Activated T-helper 1 cell treated with anti-CD3 and anti-CD28 coated beads, Interleukin-12 subunit alpha, Interleukin-12 subunit beta, Interleukin-2, Interleukin-4 antibody, amounts not matched to agents 30 ng/mL and 10 ng/mL and 1 ng/mL, durations not matched to agents 14 hours and 24 hours and 36 hours (primary cell): Measurements from ENCODE around the gene CBX2. TPM values are rescaled to one million over a fixed set of nuclear protein-coding genes. Genes with fewer than 3 reads are reported as not detected.

Experiments used
- DNase-seq: peaks from one replicate; pipeline ENCODE4 v3.0.0; 2021; ENCODE audit warnings: low spot score
- H3K27ac Mint-ChIP-seq: one replicate; pipeline ENCODE4 v1.8.0; 2021; ENCODE audit warnings: mild to moderate bottlenecking, mixed read lengths
- H3K27me3 Mint-ChIP-seq: one replicate; pipeline ENCODE4 v1.8.0; 2022; ENCODE audit warnings: mild to moderate bottlenecking, moderate library complexity, mixed read lengths; ENCODE audit not compliant: insufficient read depth
- H3K36me3 Mint-ChIP-seq: one replicate; pipeline ENCODE4 v1.8.0; 2021; ENCODE audit warnings: low read depth, mixed read lengths
- H3K4me1 Mint-ChIP-seq: one replicate; pipeline ENCODE4 v1.8.0; 2021; ENCODE audit warnings: low read depth, mixed read lengths
- H3K4me3 Mint-ChIP-seq: one replicate; pipeline ENCODE4 v1.8.0; 2021; ENCODE audit warnings: mild to moderate bottlenecking, moderate library complexity, mixed read lengths
- H3K9me3 Mint-ChIP-seq: one replicate; pipeline ENCODE4 v1.8.0; 2021; ENCODE audit warnings: mixed read lengths
- intact Hi-C: fragments of 100-400 bp; cut with micrococcal nuclease; formaldehyde crosslinking; loops from one replicate; pipeline ENCODE4 v1.15.1; 2024
- total RNA-seq: library from RNA; stranded (reverse); gene quantifications from 2 replicates; pipeline ENCODE4 v1.2.3, GENCODE V29; 2022

CBX2 gene
- total RNA-seq, result 4.7 and 5.1 TPM in 2 replicates

GRCh38 chr17:79777894-79778503 lies at the start of gene CBX2:
Gene CBX2 (plus strand): TSS chr17:79778148. CDS start chr17:79778236, 88 bp downstream.
- Mint-ChIP-seq H3K27ac (peak within 1 kb of the TSS; percentile 87), H3K4me3 (peak within 1 kb of the TSS; percentile 84), H3K9me3 (no peaks in the 10 kb centered on the region), H3K36me3 (peaks cover 5% of the 10 kb centered on the region), H3K27me3 (peaks cover 59% of the 10 kb centered on the region), H3K4me1 (peaks cover 12% of the 10 kb centered on the region)
- intact Hi-C loops, result loop anchor here (2.0 to 10.0 kb wide), 3 partner anchors 19 to 367 kb away; partner anchors contain the start of genes CBX8 and EIF4A3
- peak; percentile 78 for DNase-seq

DNA sequence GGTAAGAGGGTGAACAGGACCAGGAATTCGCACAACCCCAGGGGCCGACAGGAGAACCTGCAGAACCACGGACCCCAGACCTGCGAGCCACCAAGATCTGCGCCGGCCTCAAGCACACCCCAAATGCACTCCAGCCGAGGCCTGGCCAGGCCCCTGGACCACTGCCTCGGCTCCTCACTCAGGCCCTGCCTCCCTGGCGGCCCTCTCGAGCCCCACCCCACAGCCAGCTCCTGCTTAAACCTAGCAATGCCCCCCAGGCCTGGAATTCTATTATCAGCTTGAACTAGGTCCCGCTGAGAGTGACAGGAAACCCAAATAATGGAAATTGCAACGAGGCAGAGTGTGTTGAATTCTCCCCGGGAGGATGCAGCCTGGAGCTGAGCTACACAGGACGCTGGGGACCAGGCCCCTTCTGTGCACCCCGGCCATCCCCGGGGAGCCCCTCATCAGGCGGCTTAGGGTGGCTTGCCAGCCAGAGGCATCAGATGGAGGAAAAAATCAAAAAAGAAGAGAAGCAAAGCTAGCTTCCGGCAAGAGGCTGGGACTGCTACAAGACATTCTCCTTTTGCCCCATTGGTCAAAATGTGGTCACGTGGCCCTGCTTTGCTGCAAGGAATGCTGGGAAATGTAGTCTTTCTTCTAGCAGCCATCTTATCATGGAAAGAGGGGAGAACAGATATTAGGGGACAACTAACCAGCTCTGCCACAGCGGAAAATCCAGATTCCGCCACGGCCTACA lies 49.6 kb upstream of the CBX2 start:
- H3K27ac Mint-ChIP-seq, result peak overlapping the region; percentile 70
- intact Hi-C loops, result loop anchor here (1.0 to 5.0 kb wide), 2 partner anchors 14 to 264 kb away; no protein-coding TSS in a partner anchor
- DNase-seq, result peak; percentile 78
- H3K36me3 Mint-ChIP-seq, result no peaks in the 10 kb centered on the region
- peak overlapping the region; percentile 53 for H3K4me3 Mint-ChIP-seq
- H3K27me3 Mint-ChIP-seq, result no peaks in the 10 kb centered on the region
- peaks cover 6% of the 10 kb centered on the region for H3K4me1 Mint-ChIP-seq
- H3K9me3 Mint-ChIP-seq, result no peaks in the 10 kb centered on the region

GRCh38 chr17:79728908-79729471 lies 49.0 kb upstream of the CBX2 start:
- H3K36me3 Mint-ChIP-seq, result no peaks in the 10 kb centered on the region
- intact Hi-C loops, result loop anchor here (1.0 to 5.0 kb wide), 2 partner anchors 13 to 263 kb away; no protein-coding TSS in a partner anchor
- H3K27ac Mint-ChIP-seq, result no peak overlapping the region
- no peaks in the 10 kb centered on the region for H3K27me3 Mint-ChIP-seq
- H3K4me3 Mint-ChIP-seq, result no peak overlapping the region
- H3K9me3 Mint-ChIP-seq, result no peaks in the 10 kb centered on the region
- H3K4me1 Mint-ChIP-seq, result peaks cover 9% of the 10 kb centered on the region
- DNase-seq, result no peak

GRCh38 chr17:79729761-79730160 lies 48.2 kb upstream of the CBX2 start:
- Mint-ChIP-seq H3K9me3 (no peaks in the 10 kb centered on the region), H3K4me3 (no peak overlapping the region), H3K4me1 (peaks cover 9% of the 10 kb centered on the region), H3K36me3 (no peaks in the 10 kb centered on the region), H3K27ac (no peak overlapping the region), H3K27me3 (no peaks in the 10 kb centered on the region)
- no peak for DNase-seq
- intact Hi-C loops, result loop anchor here (5.0 kb wide), 1 partner anchor 263 kb away; no protein-coding TSS in a partner anchor

- no peaks in the 10 kb centered on the region for H3K27me3 Mint-ChIP-seq
- no peaks in the 10 kb centered on the region for H3K36me3 Mint-ChIP-seq
- no peak for DNase-seq
- H3K4me1 Mint-ChIP-seq, result peaks cover 9% of the 10 kb centered on the region
- no peak overlapping the region for H3K4me3 Mint-ChIP-seq
- H3K9me3 Mint-ChIP-seq, result no peaks in the 10 kb centered on the region
- no peak overlapping the region for H3K27ac Mint-ChIP-seq
- intact Hi-C loops, result no loop called here
Measured at GRCh38 chr17:79730437-79730768, 47.5 kb upstream of the CBX2 start.

- no peaks in the 10 kb centered on the region for H3K27me3 Mint-ChIP-seq
- no peaks in the 10 kb centered on the region for H3K36me3 Mint-ChIP-seq
- H3K9me3 Mint-ChIP-seq, result no peaks in the 10 kb centered on the region
- H3K27ac Mint-ChIP-seq, result no peak within 1 kb of the TSS
- no peak within 1 kb of the TSS for H3K4me3 Mint-ChIP-seq
- intact Hi-C loops, result no loop called here
- no peak for DNase-seq
- H3K4me1 Mint-ChIP-seq, result peaks cover 9% of the 10 kb centered on the region
Measured at GRCh38 chr17:79730769-79731483, 47.0 kb upstream of the CBX2 start, which contains the start of gene ENPP7. Gene ENPP7 (plus strand): TSS chr17:79730943. CDS start chr17:79731140, 197 bp downstream.

DNA sequence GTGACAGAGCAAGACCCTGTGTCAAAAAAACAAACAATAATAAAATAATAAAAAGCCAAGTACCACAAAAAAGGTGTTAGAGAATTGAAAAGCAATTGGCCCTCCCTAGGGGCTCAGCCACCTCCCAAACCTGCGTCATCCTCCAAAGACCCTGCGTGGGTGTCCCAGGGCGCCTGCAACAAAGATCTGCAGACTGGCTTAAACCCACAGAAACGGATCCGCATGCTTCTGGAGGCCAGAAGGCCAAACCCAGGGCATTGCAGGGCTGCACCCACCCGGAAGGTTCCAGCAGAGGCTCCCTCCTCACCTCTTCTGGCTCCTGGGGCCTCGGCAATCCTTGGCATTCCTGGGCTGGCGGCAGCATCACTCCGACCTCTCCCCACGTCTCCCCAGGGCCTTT lies 45.7 kb upstream of the CBX2 start:
- Mint-ChIP-seq H3K27ac (no peak overlapping the region), H3K4me1 (peaks cover 9% of the 10 kb centered on the region), H3K36me3 (no peaks in the 10 kb centered on the region), H3K9me3 (no peaks in the 10 kb centered on the region), H3K4me3 (no peak overlapping the region), H3K27me3 (no peaks in the 10 kb centered on the region)
- intact Hi-C loops, result no loop called here
- no peak for DNase-seq

GRCh38 chr17:79732804-79733691 lies 44.9 kb upstream of the CBX2 start:
- H3K27me3 Mint-ChIP-seq, result no peaks in the 10 kb centered on the region
- H3K4me1 Mint-ChIP-seq, result peaks cover 9% of the 10 kb centered on the region
- H3K9me3 Mint-ChIP-seq, result no peaks in the 10 kb centered on the region
- no peaks in the 10 kb centered on the region for H3K36me3 Mint-ChIP-seq
- DNase-seq, result no peak
- no peak overlapping the region for H3K27ac Mint-ChIP-seq
- peak overlapping the region; percentile 29 for H3K4me3 Mint-ChIP-seq
- intact Hi-C loops, result no loop called here

DNA sequence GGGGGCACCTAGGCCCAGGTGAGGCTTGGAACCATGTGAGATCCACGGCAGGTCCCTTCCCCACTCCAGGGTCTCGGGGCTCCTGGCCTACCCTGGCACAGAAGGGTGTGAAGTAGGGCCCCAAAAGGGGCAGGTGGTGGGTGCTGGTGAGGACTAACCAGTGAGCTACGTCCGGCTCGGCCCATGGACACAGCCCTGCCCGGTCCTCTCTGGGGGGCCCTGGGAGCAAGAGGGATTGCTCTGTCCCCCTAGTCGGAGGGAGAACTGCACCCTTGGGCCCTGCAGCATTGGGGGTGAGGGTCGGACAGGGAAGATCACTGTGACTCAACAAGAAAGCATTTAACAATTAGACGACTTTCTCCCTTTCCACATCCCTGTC lies 44.3 kb upstream of the CBX2 start:
- Mint-ChIP-seq H3K4me1 (peaks cover 9% of the 10 kb centered on the region), H3K36me3 (no peaks in the 10 kb centered on the region), H3K9me3 (no peaks in the 10 kb centered on the region), H3K27me3 (no peaks in the 10 kb centered on the region), H3K27ac (no peak overlapping the region), H3K4me3 (no peak overlapping the region)
- DNase-seq, result no peak
- intact Hi-C loops, result no loop called here

DNA sequence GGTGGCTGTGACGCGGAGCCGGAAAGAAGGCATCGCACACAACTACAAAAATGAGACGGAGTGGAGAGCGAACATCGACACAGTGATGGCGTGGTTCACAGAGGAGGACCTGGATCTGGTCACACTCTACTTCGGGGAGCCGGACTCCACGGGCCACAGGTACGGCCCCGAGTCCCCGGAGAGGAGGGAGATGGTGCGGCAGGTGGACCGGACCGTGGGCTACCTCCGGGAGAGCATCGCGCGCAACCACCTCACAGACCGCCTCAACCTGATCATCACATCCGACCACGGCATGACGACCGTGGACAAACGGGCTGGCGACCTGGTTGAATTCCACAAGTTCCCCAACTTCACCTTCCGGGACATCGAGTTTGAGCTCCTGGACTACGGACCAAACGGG lies 42.9 kb upstream of the CBX2 start:
- peaks cover 9% of the 10 kb centered on the region for H3K4me1 Mint-ChIP-seq
- no peaks in the 10 kb centered on the region for H3K36me3 Mint-ChIP-seq
- no peak overlapping the region for H3K27ac Mint-ChIP-seq
- H3K9me3 Mint-ChIP-seq, result no peaks in the 10 kb centered on the region
- no peak for DNase-seq
- no peak overlapping the region for H3K4me3 Mint-ChIP-seq
- intact Hi-C loops, result no loop called here
- peaks cover 7% of the 10 kb centered on the region for H3K27me3 Mint-ChIP-seq

GRCh38 chr17:79737046-79737921 lies 40.7 kb upstream of the CBX2 start:
- H3K4me1 Mint-ChIP-seq, result peaks cover 9% of the 10 kb centered on the region
- DNase-seq, result no peak
- no peak overlapping the region for H3K4me3 Mint-ChIP-seq
- H3K36me3 Mint-ChIP-seq, result no peaks in the 10 kb centered on the region
- H3K27ac Mint-ChIP-seq, result no peak overlapping the region
- intact Hi-C loops, result no loop called here
- H3K27me3 Mint-ChIP-seq, result peaks cover 19% of the 10 kb centered on the region
- no peaks in the 10 kb centered on the region for H3K9me3 Mint-ChIP-seq
